PC-9 (cell line): ENCODE measurements around the gene PATJ.

Experiments
- CTCF ChIP-seq: fragments of 200-600 bp; sonication (generic); conservative IDR thresholded peaks from 2 replicates; pipeline ENCODE4 v1.6.1; 2017; ENCODE audit warnings: mixed run types, antibody characterized with exemption, mild to moderate bottlenecking, moderate library complexity
- EZH2 ChIP-seq: fragments of 200-600 bp; sonication (generic); IDR thresholded peaks from 2 replicates; pipeline ENCODE4 v1.8.0; 2017; ENCODE audit warnings: antibody characterized with exemption, low read depth

- TF ChIP-seq CTCF, result no peak
- no peak for TF ChIP-seq EZH2
These were observed 54.9 kb downstream of the PATJ start for GRCh38 chr1:61797045-61797755.
